ENCODE data around the gene QRICH1. TPM values are rescaled to one million over a fixed set of nuclear protein-coding genes. Genes with fewer than 3 reads are reported as not detected.
A peak's percentile ranks its signal among the peaks of the same experiment; 100 is the strongest.

Gene QRICH1
- total and polyA plus RNA-seq, 12 donors: 46.2 to 101 (median 78.9) TPM

- H3K27ac ChIP-seq: peak overlapping the region; percentile 84 to 98 (median 94)
- H3K9me3 ChIP-seq (replicated peaks in 1 of 3): no peaks in the 10 kb centered on the region
- 8 to 21% (median 15%) methylated on average over 17 to 40 of the region's 41 CpGs for WGBS, 4 donors
- no peaks in the 10 kb centered on the region for H3K27me3 ChIP-seq
- H3K4me1 ChIP-seq (replicated peaks in 1 of 2): peaks cover 27 to 41% of the 10 kb centered on the region in 2 donors
- intact Hi-C loops (cut with DNase I): no loop called here
- DNase-seq: peak; percentile 94 to 97 (median 95)
- peak overlapping the region; percentile 19 to 83 (median 56) for H3K4me3 ChIP-seq
- H3K36me3 ChIP-seq (replicated peaks in 1 of 2): peaks cover 0 to 13% of the 10 kb centered on the region in 2 donors
- TF ChIP-seq POLR2A (IDR thresholded peaks at IDR 0.05) (no peak), CTCF (IDR thresholded peaks at IDR 0.05) (no peak)
Observed at GRCh38 chr3:49007771-49008528, 85.9 kb downstream of the QRICH1 start.

- 0 to 1% (median 0%) methylated on average over 21 to 65 of the region's 65 CpGs for WGBS, 4 donors
- Histone ChIP-seq H3K36me3 (replicated peaks in 1 of 2) (peaks cover 0 to 5% of the 10 kb centered on the region in 2 donors), H3K27ac (peak within 1 kb of the TSS; percentile 84 to 98 (median 94)), H3K27me3 (no peaks in the 10 kb centered on the region), H3K9me3 (replicated peaks in 1 of 3) (no peaks in the 10 kb centered on the region), H3K4me1 (replicated peaks in 1 of 2) (peaks cover 20 to 34% of the 10 kb centered on the region in 2 donors), H3K4me3 (peak within 1 kb of the TSS; percentile 46 to 83 (median 64))
- DNase-seq: peak; percentile 97 to 99 (median 99)
- intact Hi-C loops (cut with DNase I): no loop called here
- TF ChIP-seq CTCF (IDR thresholded peaks at IDR 0.05) (peak in 5 of 6 experiments; percentile 41 to 57 (median 55)), POLR2A (IDR thresholded peaks at IDR 0.05) (peak; percentile 59 to 89)
Observed at GRCh38 chr3:49007068-49007770, 86.7 kb downstream of the QRICH1 start, which contains the start of gene WDR6. Gene WDR6, plus strand, starts transcription at chr3:49007391. Its CDS starts 41 bp downstream, at chr3:49007432.

- intact Hi-C loops (cut with DNase I): no loop called here
- peak; percentile 59 to 84 (median 66) for DNase-seq
- TF ChIP-seq CTCF (IDR thresholded peaks at IDR 0.05): no peak
- peak in 1 of 2 donors; percentile 15 for TF ChIP-seq POLR2A (IDR thresholded peaks at IDR 0.05)
- Histone ChIP-seq H3K36me3 (replicated peaks in 1 of 2) (no peaks in the 10 kb centered on the region), H3K27me3 (no peaks in the 10 kb centered on the region), H3K4me1 (replicated peaks in 1 of 2) (peaks cover 16 to 27% of the 10 kb centered on the region in 2 donors), H3K27ac (peak overlapping the region; percentile 84 to 98 (median 94)), H3K4me3 (peak overlapping the region; percentile 35 to 66 (median 54)), H3K9me3 (replicated peaks in 1 of 3) (no peaks in the 10 kb centered on the region)
- 0 to 5% (median 2%) methylated on average over 5 to 32 of the region's 32 CpGs for WGBS, 4 donors
Observed at GRCh38 chr3:49006408-49007067, 87.3 kb downstream of the QRICH1 start.

- Histone ChIP-seq H3K4me3 (peak overlapping the region in 1 of 4 donors; percentile 66), H3K9me3 (replicated peaks in 1 of 3) (no peaks in the 10 kb centered on the region), H3K27ac (peak overlapping the region in 4 of 5 donors; percentile 84 to 95 (median 92)), H3K4me1 (replicated peaks in 1 of 2) (peaks cover 11 to 22% of the 10 kb centered on the region in 2 donors), H3K36me3 (replicated peaks in 1 of 2) (no peaks in the 10 kb centered on the region), H3K27me3 (no peaks in the 10 kb centered on the region)
- peak in 1 of 7 donors; percentile 45 for DNase-seq
- WGBS, 4 donors: 81 to 100% (median 96%) methylated on average over 4 to 5 of the region's 5 CpGs
- TF ChIP-seq POLR2A (IDR thresholded peaks at IDR 0.05): no peak
- TF ChIP-seq CTCF (IDR thresholded peaks at IDR 0.05): no peak
- intact Hi-C loops (cut with DNase I): no loop called here
Observed at GRCh38 chr3:49005998-49006397, 87.9 kb downstream of the QRICH1 start.
